Activated T-cell treated with anti-CD3 and anti-CD28 coated beads, Interleukin-2, amount 50 U/mL, for 72 hours (primary cell): ENCODE data around the gene PRDM10. TPM values are rescaled to one million over a fixed set of nuclear protein-coding genes. Genes with fewer than 3 reads are reported as not detected.

Source experiments
- ATAC-seq, 2 donors: fragments of 150-1000 bp; cut with Tn5 transposase; replicated peaks in 1 of 2; 2 replicates each; pipeline ENCODE4 v1.10.0; 2021; ENCODE audit warnings: moderate library complexity in 2 of 2, mild to moderate bottlenecking in 1 of 2
- DNase-seq, 2 donors: peaks; one replicate each; pipeline ENCODE4 v3.0.0; 2021 to 2022; ENCODE audit warnings: mixed read lengths in 1 of 2
- H3K27ac Mint-ChIP-seq: one replicate; pipeline ENCODE4 v1.8.0; 2022; ENCODE audit warnings: mild to moderate bottlenecking, moderate library complexity, mixed read lengths
- H3K27me3 Mint-ChIP-seq: one replicate; pipeline ENCODE4 v1.8.0; 2022; ENCODE audit warnings: low read depth, mixed read lengths
- H3K36me3 Mint-ChIP-seq, 2 donors: one replicate each; pipeline ENCODE4 v1.8.0; 2022; ENCODE audit warnings: mixed read lengths in 2 of 2, mild to moderate bottlenecking in 1 of 2; ENCODE audit not compliant: insufficient read depth in 2 of 2
- H3K4me1 Mint-ChIP-seq: one replicate; pipeline ENCODE4 v1.8.0; 2022; ENCODE audit warnings: low read depth, mixed read lengths
- H3K4me3 Mint-ChIP-seq, 2 donors: one replicate each; pipeline ENCODE4 v1.8.0; 2022; ENCODE audit warnings: mild to moderate bottlenecking in 2 of 2, mixed read lengths in 2 of 2, moderate library complexity in 2 of 2
- H3K9me3 Mint-ChIP-seq, 2 donors: one replicate each; pipeline ENCODE4 v1.8.0; 2022; ENCODE audit warnings: mixed read lengths in 2 of 2
- total RNA-seq, 2 donors: library from RNA; stranded (reverse); gene quantifications; one replicate each; pipeline ENCODE4 v1.2.3, GENCODE V29; 2022

PRDM10 gene
- total RNA-seq, 2 donors from 2014 or later = 5.4 to 5.5 TPM

DNA sequence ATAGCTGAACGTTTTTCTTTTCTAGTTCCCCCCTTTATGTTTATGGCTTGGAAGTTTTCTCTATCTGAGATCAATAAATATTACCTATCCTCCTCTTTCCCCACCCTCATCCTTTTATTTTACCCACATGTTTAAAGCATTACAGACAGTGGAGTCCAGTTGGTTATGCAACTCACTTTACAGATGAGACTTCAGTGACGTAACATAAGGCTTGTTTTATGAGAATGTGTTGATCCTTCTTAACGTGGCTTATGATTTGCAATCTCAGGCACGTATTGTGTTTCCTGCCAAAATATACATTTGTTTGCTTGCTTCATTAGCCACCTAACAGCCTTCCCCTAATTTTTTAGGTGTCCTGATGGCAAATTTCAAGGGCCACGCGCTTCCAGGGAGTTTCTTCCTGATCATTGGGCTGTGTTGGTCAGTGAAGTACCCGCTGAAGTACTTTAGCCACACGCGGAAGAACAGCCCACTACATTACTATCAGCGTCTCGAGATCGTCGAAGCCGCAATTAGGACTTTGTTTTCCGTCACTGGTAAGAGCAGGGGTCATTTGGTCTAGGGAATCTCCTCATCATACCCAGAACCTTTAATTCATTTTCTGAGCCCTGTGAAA, 150.4 kb downstream of the PRDM10 start:
- no peaks in the 10 kb centered on the region for H3K9me3 Mint-ChIP-seq
- no peak overlapping the region for H3K4me3 Mint-ChIP-seq
- DNase-seq (no peak), ATAC-seq (no peak)
- H3K4me1 Mint-ChIP-seq = peaks cover 28% of the 10 kb centered on the region
- no peaks in the 10 kb centered on the region for H3K27me3 Mint-ChIP-seq
- no peaks in the 10 kb centered on the region for H3K36me3 Mint-ChIP-seq
- peak overlapping the region; percentile 31 for H3K27ac Mint-ChIP-seq

Other genes with a start within 250 kb of the PRDM10 start
- 1 to 10 TPM; 2.5 to 3.3 TPM for gene TMEM45B, start 187.0 kb downstream of the PRDM10 start, total RNA-seq
- gene NFRKB, start 107.3 kb downstream of the PRDM10 start, total RNA-seq = 10 to 100 TPM; 29.6 to 34.8 TPM
- gene APLP2, start 67.1 kb upstream of the PRDM10 start, total RNA-seq = 10 to 100 TPM; 37.8 to 44.2 TPM
- not detected for gene ST14, start 156.9 kb upstream of the PRDM10 start, total RNA-seq